ENCODE results near the gene KMT5B. TPM values are rescaled to one million over a fixed set of nuclear protein-coding genes. Genes with fewer than 3 reads are reported as not detected.

Gene KMT5B
- total RNA-seq, 4 donors from 2014 or later, result 27.2 to 40.5 (median 33.3) TPM

DNA sequence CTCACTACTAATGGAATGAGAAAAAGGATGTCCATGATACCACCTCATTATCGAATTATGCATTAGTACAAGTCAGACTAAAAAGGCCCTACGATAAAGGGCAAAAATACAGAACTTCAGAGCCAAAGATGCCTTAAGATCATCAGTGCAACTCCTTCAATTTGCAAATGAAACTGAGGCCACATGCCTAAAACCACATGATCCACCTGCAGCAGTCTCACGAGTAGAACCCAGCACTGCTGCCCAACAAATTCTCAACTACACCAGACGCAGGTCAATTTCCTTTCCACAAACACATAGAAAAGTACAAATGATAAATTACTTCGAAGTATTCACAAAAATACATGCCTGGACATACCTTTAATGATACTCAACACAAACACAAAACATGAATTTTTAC, 20.1 kb downstream of the KMT5B start:
- Histone ChIP-seq H3K9me3 (no peaks in the 10 kb centered on the region), H3K4me1 (peaks cover 16% of the 10 kb centered on the region), H3K4me3 (no peak overlapping the region), H3K27me3 (no peaks in the 10 kb centered on the region), H3K27ac (no peak overlapping the region), H3K36me3 (peaks cover 6% of the 10 kb centered on the region)
- TF ChIP-seq, protein P1, sequence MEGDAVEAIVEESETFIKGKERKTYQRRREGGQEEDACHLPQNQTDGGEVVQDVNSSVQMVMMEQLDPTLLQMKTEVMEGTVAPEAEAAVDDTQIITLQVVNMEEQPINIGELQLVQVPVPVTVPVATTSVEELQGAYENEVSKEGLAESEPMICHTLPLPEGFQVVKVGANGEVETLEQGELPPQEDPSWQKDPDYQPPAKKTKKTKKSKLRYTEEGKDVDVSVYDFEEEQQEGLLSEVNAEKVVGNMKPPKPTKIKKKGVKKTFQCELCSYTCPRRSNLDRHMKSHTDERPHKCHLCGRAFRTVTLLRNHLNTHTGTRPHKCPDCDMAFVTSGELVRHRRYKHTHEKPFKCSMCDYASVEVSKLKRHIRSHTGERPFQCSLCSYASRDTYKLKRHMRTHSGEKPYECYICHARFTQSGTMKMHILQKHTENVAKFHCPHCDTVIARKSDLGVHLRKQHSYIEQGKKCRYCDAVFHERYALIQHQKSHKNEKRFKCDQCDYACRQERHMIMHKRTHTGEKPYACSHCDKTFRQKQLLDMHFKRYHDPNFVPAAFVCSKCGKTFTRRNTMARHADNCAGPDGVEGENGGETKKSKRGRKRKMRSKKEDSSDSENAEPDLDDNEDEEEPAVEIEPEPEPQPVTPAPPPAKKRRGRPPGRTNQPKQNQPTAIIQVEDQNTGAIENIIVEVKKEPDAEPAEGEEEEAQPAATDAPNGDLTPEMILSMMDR (IDR thresholded peaks at IDR 0.05), result no peak
- TF ChIP-seq EP300 (IDR thresholded peaks at IDR 0.05) (no peak), POLR2A (IDR thresholded peaks at IDR 0.05) (no peak)
- 77% methylated on average over 5 of the region's 5 CpGs for WGBS
- DNase-seq (ENCODE audit: low spot score in 2 of 2), result no peak

DNA sequence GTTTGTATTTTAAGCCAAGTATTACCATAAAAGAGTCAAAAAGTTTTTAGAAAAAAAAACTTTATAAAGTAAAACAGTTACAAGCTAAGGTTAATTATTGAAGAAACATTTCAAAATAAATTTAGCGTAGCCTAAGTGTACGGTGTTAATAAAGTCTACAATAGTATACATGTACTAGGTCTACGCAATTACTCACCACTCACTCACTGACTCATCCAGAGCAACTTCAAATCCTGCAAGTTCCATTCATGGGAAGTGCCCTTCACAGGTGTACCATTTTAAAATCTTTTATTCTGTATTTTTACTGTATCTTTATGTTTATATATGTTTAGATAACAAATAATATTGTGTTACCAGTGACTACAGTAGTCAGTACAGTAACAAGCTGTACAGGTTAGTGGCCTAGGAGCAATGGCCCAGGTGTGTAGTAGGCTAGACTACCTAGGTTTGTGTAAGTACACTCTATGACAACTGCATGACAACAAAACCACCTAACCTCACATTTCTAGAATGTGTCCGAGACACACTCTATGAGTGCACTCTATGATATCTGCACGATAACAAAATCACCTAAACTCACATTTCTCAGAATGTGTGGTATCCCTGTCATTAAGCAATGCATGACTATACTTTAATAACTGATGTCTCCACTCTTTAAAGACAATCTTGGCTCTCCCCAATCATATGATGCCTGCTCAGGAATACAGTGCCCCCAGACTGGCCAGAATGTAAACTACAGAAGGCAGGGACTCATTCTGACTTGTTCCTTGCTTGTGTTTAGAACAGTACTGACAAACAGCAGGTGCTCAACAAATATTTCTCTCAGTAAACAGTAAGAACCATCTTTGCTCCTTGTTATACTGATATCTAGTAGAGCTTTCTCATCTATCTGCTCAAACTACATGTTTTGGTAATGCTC, 21.2 kb downstream of the KMT5B start:
- 89% methylated on average over 5 of the region's 5 CpGs for WGBS
- no peak for DNase-seq (ENCODE audit: low spot score in 2 of 2)
- peaks cover 16% of the 10 kb centered on the region for H3K4me1 ChIP-seq
- peaks cover 9% of the 10 kb centered on the region for H3K36me3 ChIP-seq
- H3K27me3 ChIP-seq, result no peaks in the 10 kb centered on the region
- H3K27ac ChIP-seq, result no peak overlapping the region
- H3K9me3 ChIP-seq, result no peaks in the 10 kb centered on the region
- H3K4me3 ChIP-seq, result no peak overlapping the region
- TF ChIP-seq POLR2AphosphoS5 (IDR thresholded peaks at IDR 0.05) (no peak), EP300 (IDR thresholded peaks at IDR 0.05) (no peak)

DNA sequence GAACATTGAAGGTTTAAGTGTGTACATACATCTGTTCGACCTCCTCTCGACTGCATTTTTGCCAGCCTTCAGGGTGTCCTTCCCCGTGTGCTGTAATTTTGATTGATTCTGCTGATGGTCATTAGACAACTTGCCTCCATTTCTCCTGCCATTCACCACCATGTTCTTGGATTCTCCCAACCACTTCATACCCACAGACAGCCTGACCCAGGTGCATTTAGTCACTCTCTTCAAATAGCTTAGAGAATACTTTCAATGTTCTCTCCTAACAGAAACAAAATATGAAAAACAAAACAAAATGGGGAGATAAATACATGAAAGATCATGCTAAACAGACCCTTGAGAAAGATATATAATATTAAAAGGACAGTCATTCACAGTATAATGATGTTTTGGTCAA, 23.2 kb downstream of the KMT5B start:
- H3K36me3 ChIP-seq, result peaks cover 24% of the 10 kb centered on the region
- H3K27ac ChIP-seq, result no peak overlapping the region
- no peak for DNase-seq (ENCODE audit: low spot score in 2 of 2)
- H3K27me3 ChIP-seq, result no peaks in the 10 kb centered on the region
- WGBS, result 86% methylated on average over 3 of the region's 3 CpGs
- peaks cover 16% of the 10 kb centered on the region for H3K4me1 ChIP-seq
- H3K9me3 ChIP-seq, result no peaks in the 10 kb centered on the region
- H3K4me3 ChIP-seq, result no peak overlapping the region
- TF ChIP-seq, protein P1 (IDR thresholded peaks at IDR 0.05), result no peak
- TF ChIP-seq POLR2A (IDR thresholded peaks at IDR 0.05) (no peak), EP300 (IDR thresholded peaks at IDR 0.05) (no peak), POLR2AphosphoS5 (IDR thresholded peaks at IDR 0.05) (no peak)

DNA sequence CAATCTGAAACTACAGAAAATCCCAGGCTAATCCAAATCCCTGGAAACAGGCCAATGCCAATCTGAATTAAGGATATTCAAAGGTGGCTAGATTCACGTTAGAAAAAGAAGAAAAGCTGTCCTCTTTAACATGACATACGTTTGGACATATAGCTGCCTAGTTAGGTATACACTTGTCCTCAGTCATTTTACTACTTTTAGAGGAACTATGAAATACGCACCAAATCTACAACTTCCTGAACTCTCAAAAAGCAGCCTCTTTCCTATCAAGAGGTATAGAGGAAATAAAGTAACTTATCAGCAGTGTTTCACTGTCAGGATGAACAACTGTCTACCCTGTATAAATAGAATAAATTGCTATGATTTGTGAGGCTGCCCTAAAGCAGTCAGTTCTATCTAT, 24.0 kb downstream of the KMT5B start:
- TF ChIP-seq, protein P1 (IDR thresholded peaks at IDR 0.05), result no peak
- TF ChIP-seq EP300 (IDR thresholded peaks at IDR 0.05), result no peak
- Histone ChIP-seq H3K36me3 (peaks cover 32% of the 10 kb centered on the region), H3K27ac (no peak overlapping the region), H3K27me3 (no peaks in the 10 kb centered on the region), H3K4me1 (peaks cover 16% of the 10 kb centered on the region), H3K9me3 (no peaks in the 10 kb centered on the region), H3K4me3 (no peak overlapping the region)
- DNase-seq (ENCODE audit: low spot score in 2 of 2), result no peak
- 71% methylated on average over 3 of the region's 3 CpGs for WGBS

DNA sequence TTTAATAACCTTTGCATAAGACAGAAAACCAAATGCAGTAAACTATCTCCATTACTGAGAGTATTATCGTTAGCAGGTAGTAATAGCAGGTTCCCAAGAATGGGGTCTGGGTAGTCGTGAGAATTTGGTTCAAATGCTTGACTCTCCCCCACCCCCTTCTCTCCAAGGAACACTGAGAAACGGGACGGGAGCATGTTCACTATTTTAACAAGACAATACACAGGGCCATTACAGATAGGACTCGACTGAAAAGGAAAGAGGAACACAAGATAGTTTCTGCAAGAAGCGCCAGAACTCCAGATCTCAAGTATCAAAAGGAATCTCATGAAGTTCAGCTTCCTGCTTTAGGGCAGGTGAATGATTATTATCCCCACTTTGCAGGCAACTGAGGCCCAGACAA, 27.0 kb downstream of the KMT5B start:
- H3K27ac ChIP-seq, result no peak overlapping the region
- no peaks in the 10 kb centered on the region for H3K27me3 ChIP-seq
- no peak for TF ChIP-seq POLR2AphosphoS5 (IDR thresholded peaks at IDR 0.05)
- TF ChIP-seq POLR2A (IDR thresholded peaks at IDR 0.05), result no peak
- no peak for TF ChIP-seq EP300 (IDR thresholded peaks at IDR 0.05)
- TF ChIP-seq, protein P1 (IDR thresholded peaks at IDR 0.05), result no peak
- peaks cover 47% of the 10 kb centered on the region for H3K36me3 ChIP-seq
- H3K4me1 ChIP-seq, result peaks cover 9% of the 10 kb centered on the region
- no peaks in the 10 kb centered on the region for H3K9me3 ChIP-seq
- WGBS, result 80% methylated on average over 6 of the region's 6 CpGs
- no peak for DNase-seq (ENCODE audit: low spot score in 2 of 2)
- no peak overlapping the region for H3K4me3 ChIP-seq
